Cardiac muscle cell (in vitro differentiated cells and primary cell): Measurements from ENCODE around the gene MIAT. TPM values are rescaled to one million over a fixed set of nuclear protein-coding genes. Genes with fewer than 3 reads are reported as not detected.

ENCODE experiments used
- DNase-seq, 2 donors: peaks; one replicate each; pipeline versions ENCODE4 v3.0.0 to v3.0.0-alpha.2; 2010 to 2017; ENCODE audit warnings: low read depth in 1 of 2, low spot score in 1 of 2
- H3K27ac ChIP-seq: fragments of 200-600 bp; sonication (generic); 2 replicates; pipeline ENCODE4 v1.5.1; 2016
- H3K27me3 ChIP-seq: fragments of 200-600 bp; sonication (generic); 2 replicates; pipeline ENCODE4 v1.6.0; 2016; ENCODE audit warnings: control low read depth
- H3K36me3 ChIP-seq: fragments of 200-600 bp; sonication (generic); 2 replicates; pipeline ENCODE4 v1.5.1; 2016; ENCODE audit warnings: control low read depth
- H3K4me1 ChIP-seq: fragments of 200-600 bp; sonication (generic); 2 replicates; pipeline ENCODE4 v1.8.1; 2017; ENCODE audit warnings: low read depth, mild to moderate bottlenecking, mixed run types
- H3K4me3 ChIP-seq: fragments of 200-600 bp; sonication (generic); 2 replicates; pipeline ENCODE4 v1.5.1; 2016; ENCODE audit warnings: mild to moderate bottlenecking
- H3K9me3 ChIP-seq: fragments of 200-600 bp; sonication (generic); 2 replicates; pipeline ENCODE4 v1.5.1; 2017; ENCODE audit warnings: low read depth, mild to moderate bottlenecking, control low read depth
- polyA plus RNA-seq: library from polyadenylated mRNA; unstranded; fragments of >200 nt; fragmentation: Nextera tagmentation; extraction: Ambion mirVana; gene quantifications from 2 replicates; pipeline ENCODE4 v1.2.1, GENCODE V29; 2016
- total RNA-seq: library from RNA; depleted of rRNA; stranded (reverse); fragments of >200 nt; gene quantifications from 2 replicates; pipeline ENCODE4 v1.2.3, GENCODE V29; 2016
- TF ChIP-seq, protein P1 (sequence below): IDR thresholded peaks from 2 replicates; pipeline ENCODE4 v1.5.1; 2012; ENCODE audit warnings: low read depth, mild to moderate bottlenecking, low read length

Gene MIAT
- total and polyA plus RNA-seq, 2 experiments from 2014 or later = 0.11 to 0.66 TPM

DNA sequence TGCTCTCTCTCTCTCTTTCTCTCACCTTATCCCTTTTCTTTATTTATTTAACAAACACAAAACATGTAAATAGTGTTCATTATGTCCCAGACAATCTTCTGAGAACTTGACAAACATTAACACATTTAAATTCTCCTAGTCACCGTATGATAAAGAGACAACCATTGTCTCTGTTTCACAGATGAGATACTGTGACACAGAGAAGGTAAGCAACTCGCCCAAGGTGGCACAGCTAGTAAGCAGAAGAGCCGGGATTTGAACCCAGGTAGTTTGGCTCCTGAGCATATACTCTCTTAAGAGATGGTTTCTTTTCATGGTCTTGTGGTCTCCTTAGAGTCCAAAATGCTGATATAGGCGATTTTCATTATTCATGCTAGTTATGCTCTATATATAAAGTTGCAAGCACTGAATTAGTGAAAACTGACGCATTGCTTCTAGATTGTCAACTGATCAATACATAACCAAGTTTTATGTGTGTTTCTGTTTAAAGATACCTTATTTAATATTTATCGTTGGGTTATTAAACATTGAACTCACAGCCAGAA lies 58.1 kb downstream of the MIAT start:
- Histone ChIP-seq H3K36me3 (no peaks in the 10 kb centered on the region), H3K9me3 (no peaks in the 10 kb centered on the region), H3K27ac (no peak overlapping the region), H3K4me3 (no peak overlapping the region), H3K4me1 (peaks cover 13% of the 10 kb centered on the region), H3K27me3 (no peaks in the 10 kb centered on the region)
- DNase-seq = no peak
- TF ChIP-seq, protein P1, sequence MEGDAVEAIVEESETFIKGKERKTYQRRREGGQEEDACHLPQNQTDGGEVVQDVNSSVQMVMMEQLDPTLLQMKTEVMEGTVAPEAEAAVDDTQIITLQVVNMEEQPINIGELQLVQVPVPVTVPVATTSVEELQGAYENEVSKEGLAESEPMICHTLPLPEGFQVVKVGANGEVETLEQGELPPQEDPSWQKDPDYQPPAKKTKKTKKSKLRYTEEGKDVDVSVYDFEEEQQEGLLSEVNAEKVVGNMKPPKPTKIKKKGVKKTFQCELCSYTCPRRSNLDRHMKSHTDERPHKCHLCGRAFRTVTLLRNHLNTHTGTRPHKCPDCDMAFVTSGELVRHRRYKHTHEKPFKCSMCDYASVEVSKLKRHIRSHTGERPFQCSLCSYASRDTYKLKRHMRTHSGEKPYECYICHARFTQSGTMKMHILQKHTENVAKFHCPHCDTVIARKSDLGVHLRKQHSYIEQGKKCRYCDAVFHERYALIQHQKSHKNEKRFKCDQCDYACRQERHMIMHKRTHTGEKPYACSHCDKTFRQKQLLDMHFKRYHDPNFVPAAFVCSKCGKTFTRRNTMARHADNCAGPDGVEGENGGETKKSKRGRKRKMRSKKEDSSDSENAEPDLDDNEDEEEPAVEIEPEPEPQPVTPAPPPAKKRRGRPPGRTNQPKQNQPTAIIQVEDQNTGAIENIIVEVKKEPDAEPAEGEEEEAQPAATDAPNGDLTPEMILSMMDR = no peak

DNA sequence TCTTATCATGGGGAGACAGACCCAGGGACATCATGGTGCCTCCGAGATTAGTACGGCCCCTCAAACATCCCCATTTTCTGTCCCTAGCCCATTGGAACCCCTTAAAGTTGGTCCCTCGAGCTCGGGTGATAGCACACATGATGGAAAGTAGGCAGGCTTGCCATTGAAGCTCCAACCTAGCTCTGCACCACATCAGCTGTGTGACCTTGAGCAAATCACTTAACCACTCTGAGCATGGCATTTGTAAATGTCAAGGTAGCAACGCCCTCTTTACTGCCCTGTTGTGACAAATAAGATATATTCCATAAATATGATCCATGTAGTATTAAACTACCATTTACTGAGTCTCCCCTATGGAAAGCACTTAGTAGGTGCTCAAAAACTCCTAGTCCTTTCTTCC lies 61.1 kb downstream of the MIAT start:
- TF ChIP-seq, protein P1 = no peak
- no peak overlapping the region for H3K27ac ChIP-seq

DNA sequence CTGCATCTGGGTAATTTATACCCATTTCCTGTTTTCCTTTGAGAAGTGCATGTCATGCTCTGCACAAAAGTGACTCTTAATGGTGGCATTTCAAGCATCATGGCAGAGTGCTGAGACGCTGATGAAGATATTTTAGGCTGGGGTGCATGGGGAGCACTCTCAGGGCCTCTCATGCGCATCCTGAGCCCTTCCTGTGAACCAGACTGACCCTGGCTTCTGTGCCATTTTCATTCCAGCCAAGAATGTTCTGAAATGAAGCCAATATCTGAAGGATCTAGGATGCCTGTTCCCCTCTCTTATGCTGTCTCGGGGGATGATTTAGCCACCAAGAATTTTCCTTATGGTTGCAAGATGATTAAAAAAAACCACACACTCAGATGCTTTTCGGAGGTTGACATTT lies 61.5 kb downstream of the MIAT start:
- no peaks in the 10 kb centered on the region for H3K27me3 ChIP-seq
- H3K4me3 ChIP-seq = no peak overlapping the region
- TF ChIP-seq, protein P1 = no peak
- no peaks in the 10 kb centered on the region for H3K9me3 ChIP-seq
- H3K27ac ChIP-seq = no peak overlapping the region
- H3K4me1 ChIP-seq = peaks cover 10% of the 10 kb centered on the region
- DNase-seq = peak in 1 of 2 donors; percentile 93
- no peaks in the 10 kb centered on the region for H3K36me3 ChIP-seq

More for the DNA sequence above, 61.1 kb downstream of the MIAT start:
- no peaks in the 10 kb centered on the region for H3K27me3 ChIP-seq
- H3K9me3 ChIP-seq = no peaks in the 10 kb centered on the region
- no peak overlapping the region for H3K4me3 ChIP-seq
- H3K36me3 ChIP-seq = no peaks in the 10 kb centered on the region
- DNase-seq = no peak
- peaks cover 13% of the 10 kb centered on the region for H3K4me1 ChIP-seq

DNA sequence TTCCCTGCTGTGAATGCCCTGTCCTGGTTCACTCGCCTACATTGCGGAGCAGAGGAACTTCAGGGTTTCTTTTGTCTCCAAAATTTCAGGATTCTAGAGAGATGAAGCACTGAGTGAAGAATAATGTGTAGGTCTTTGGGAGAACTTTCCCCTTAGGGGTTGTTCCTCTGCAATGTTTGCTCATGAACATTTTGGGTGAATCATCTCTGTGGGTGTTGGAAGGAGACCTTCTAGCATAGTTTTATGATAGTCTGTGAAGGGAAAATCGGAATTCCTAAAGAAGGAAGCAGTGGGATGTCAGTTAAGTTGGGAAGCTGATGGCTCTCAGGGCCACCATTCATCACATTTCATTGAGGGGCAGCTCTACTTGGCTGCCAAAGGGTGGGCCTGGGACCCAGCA lies 64.8 kb downstream of the MIAT start:
- Histone ChIP-seq H3K9me3 (no peaks in the 10 kb centered on the region), H3K4me1 (no peaks in the 10 kb centered on the region), H3K27ac (no peak overlapping the region), H3K4me3 (no peak overlapping the region), H3K27me3 (no peaks in the 10 kb centered on the region), H3K36me3 (no peaks in the 10 kb centered on the region)
- DNase-seq = peak in 1 of 2 donors; percentile 29
- TF ChIP-seq, protein P1 = no peak

DNA sequence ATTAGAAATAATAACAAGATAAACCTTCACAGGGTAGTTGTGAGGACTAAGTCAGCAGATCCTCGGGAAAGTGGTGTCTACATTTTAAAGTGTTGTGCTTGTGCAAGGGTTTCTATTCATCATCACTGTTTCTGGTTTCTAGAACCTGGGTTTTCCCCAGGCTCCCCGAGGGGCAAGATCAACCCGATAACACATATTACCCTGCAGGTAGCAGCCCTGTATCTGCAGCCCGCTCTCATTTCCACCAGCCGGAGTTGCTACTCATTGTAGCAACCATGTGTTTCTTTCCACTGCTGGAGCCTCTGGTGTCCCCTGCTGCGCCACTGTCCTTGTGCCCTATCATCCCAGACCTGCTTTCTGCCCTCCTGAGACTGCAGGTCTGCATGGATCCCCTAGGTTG lies 67.0 kb downstream of the MIAT start:
- no peaks in the 10 kb centered on the region for H3K9me3 ChIP-seq
- no peaks in the 10 kb centered on the region for H3K36me3 ChIP-seq
- TF ChIP-seq, protein P1 = no peak
- no peaks in the 10 kb centered on the region for H3K4me1 ChIP-seq
- H3K4me3 ChIP-seq = no peak overlapping the region
- DNase-seq = no peak
- H3K27ac ChIP-seq = no peak overlapping the region
- no peaks in the 10 kb centered on the region for H3K27me3 ChIP-seq
